Parathyroid adenoma (tissue), 2 donors: ENCODE results near the gene MACROH2A2.
"Not testable (repeated sequence)": the region's sequence is repeated elsewhere in the genome, so short reads cannot be mapped to it uniquely, and the experiment has no call there.

Experiments used
- H2AFZ ChIP-seq: fragments of 300-600 bp; sonication (generic); one replicate; pipeline ENCODE4 v1.7.0; 2017; ENCODE audit warnings: antibody characterized with exemption, mild to moderate bottlenecking
- H3K27ac ChIP-seq: fragments of 300-600 bp; sonication (generic); one replicate; pipeline ENCODE4 v1.7.0; 2017
- H3K27me3 ChIP-seq: fragments of 300-600 bp; sonication (generic); one replicate; pipeline ENCODE4 v1.7.0; 2017; ENCODE audit warnings: low read length; ENCODE audit not compliant: control insufficient read depth, insufficient read depth
- H3K36me3 ChIP-seq: fragments of 300-600 bp; sonication (generic); one replicate; pipeline ENCODE4 v1.7.0; 2017; ENCODE audit warnings: low read length; ENCODE audit not compliant: control insufficient read depth, insufficient read depth
- H3K4me1 ChIP-seq: fragments of 300-600 bp; sonication (generic); one replicate; pipeline ENCODE4 v1.7.0; 2017; ENCODE audit warnings: control low read depth
- H3K4me2 ChIP-seq: fragments of 300-600 bp; sonication (generic); one replicate; pipeline ENCODE4 v1.7.0; 2017; ENCODE audit warnings: low read length
- H3K4me3 ChIP-seq: fragments of 300-600 bp; sonication (generic); one replicate; pipeline ENCODE4 v1.7.0; 2017; ENCODE audit warnings: low read depth, low read length
- H3K79me2 ChIP-seq: fragments of 300-600 bp; sonication (generic); one replicate; pipeline ENCODE4 v1.7.0; 2017; ENCODE audit warnings: control low read depth
- H3K9ac ChIP-seq: fragments of 300-600 bp; sonication (generic); one replicate; pipeline ENCODE4 v1.7.0; 2017; ENCODE audit warnings: mild to moderate bottlenecking
- H3K9me3 ChIP-seq: fragments of 300-600 bp; sonication (generic); one replicate; pipeline ENCODE4 v1.7.0; 2017; ENCODE audit warnings: low read length; ENCODE audit not compliant: control insufficient read depth
- CTCF ChIP-seq: fragments of 300-600 bp; sonication (generic); IDR thresholded peaks from one replicate; pipeline ENCODE4 v1.7.0; 2017; ENCODE audit warnings: antibody characterized with exemption, mild to moderate bottlenecking
- donor health status: primary hyperparathyroidism.

MACROH2A2 gene

GRCh38 chr10:70070834-70071233 is 18.2 kb downstream of the MACROH2A2 start:
- no peaks in the 10 kb centered on the region for H3K4me1 ChIP-seq
- H3K4me3 ChIP-seq: no peak overlapping the region
- no peak overlapping the region for H3K4me2 ChIP-seq
- no peak overlapping the region for H3K9ac ChIP-seq
- H3K9me3 ChIP-seq: no peaks in the 10 kb centered on the region
- H3K27me3 ChIP-seq: no peaks in the 10 kb centered on the region
- peaks cover 3% of the 10 kb centered on the region for H3K79me2 ChIP-seq
- no peak overlapping the region for H2AFZ ChIP-seq
- no peaks in the 10 kb centered on the region for H3K36me3 ChIP-seq
- no peak for TF ChIP-seq CTCF
- H3K27ac ChIP-seq: no peak overlapping the region

GRCh38 chr10:70074165-70074564 is 21.5 kb downstream of the MACROH2A2 start:
- no peaks in the 10 kb centered on the region for H3K79me2 ChIP-seq
- no peak overlapping the region for H3K27ac ChIP-seq
- H3K4me2 ChIP-seq: no peak overlapping the region
- no peaks in the 10 kb centered on the region for H3K4me1 ChIP-seq
- no peaks in the 10 kb centered on the region for H3K36me3 ChIP-seq
- H3K4me3 ChIP-seq: no peak overlapping the region
- no peak overlapping the region for H3K9ac ChIP-seq
- no peak for TF ChIP-seq CTCF
- H3K27me3 ChIP-seq: no peaks in the 10 kb centered on the region
- H3K9me3 ChIP-seq: no peaks in the 10 kb centered on the region
- no peak overlapping the region for H2AFZ ChIP-seq

- Histone ChIP-seq H3K9ac (no peak overlapping the region), H3K79me2 (no peaks in the 10 kb centered on the region), H3K4me1 (no peaks in the 10 kb centered on the region), H3K4me2 (no peak overlapping the region), H2AFZ (no peak overlapping the region), H3K27me3 (no peaks in the 10 kb centered on the region), H3K4me3 (no peak overlapping the region), H3K9me3 (no peaks in the 10 kb centered on the region), H3K27ac (no peak overlapping the region), H3K36me3 (no peaks in the 10 kb centered on the region)
- TF ChIP-seq CTCF: no peak
Measured at GRCh38 chr10:70074971-70075370, 22.3 kb downstream of the MACROH2A2 start.

- no peaks in the 10 kb centered on the region for H3K27me3 ChIP-seq
- H3K4me3 ChIP-seq: no peak overlapping the region
- no peaks in the 10 kb centered on the region for H3K79me2 ChIP-seq
- no peaks in the 10 kb centered on the region for H3K4me1 ChIP-seq
- H3K36me3 ChIP-seq: no peaks in the 10 kb centered on the region
- no peak overlapping the region for H3K4me2 ChIP-seq
- TF ChIP-seq CTCF: no peak
- H3K9ac ChIP-seq: no peak overlapping the region
- H3K9me3 ChIP-seq: no peaks in the 10 kb centered on the region
- H2AFZ ChIP-seq: no peak overlapping the region
- no peak overlapping the region for H3K27ac ChIP-seq
Measured at GRCh38 chr10:70078329-70078728, 25.7 kb downstream of the MACROH2A2 start.

GRCh38 chr10:70078937-70079336 is 26.3 kb downstream of the MACROH2A2 start:
- TF ChIP-seq CTCF: no peak

GRCh38 chr10:70080789-70081188 is 28.1 kb downstream of the MACROH2A2 start:
- H3K9me3 ChIP-seq, H3K79me2 ChIP-seq, H3K27ac ChIP-seq, H3K27me3 ChIP-seq, H3K4me2 ChIP-seq, H2AFZ ChIP-seq, H3K4me1 ChIP-seq, H3K4me3 ChIP-seq, H3K9ac ChIP-seq, H3K36me3 ChIP-seq: not testable (repeated sequence)

More at GRCh38 chr10:70078937-70079336, 26.3 kb downstream of the MACROH2A2 start:
- Histone ChIP-seq H3K27ac (no peak overlapping the region), H3K36me3 (no peaks in the 10 kb centered on the region), H3K4me3 (no peak overlapping the region), H3K4me1 (no peaks in the 10 kb centered on the region), H3K9me3 (no peaks in the 10 kb centered on the region), H3K79me2 (no peaks in the 10 kb centered on the region), H3K27me3 (no peaks in the 10 kb centered on the region), H3K4me2 (no peak overlapping the region), H2AFZ (no peak overlapping the region), H3K9ac (no peak overlapping the region)
